Testis (tissue), 3 donors: ENCODE measurements around the gene DIS3L2. TPM values are rescaled to one million over a fixed set of nuclear protein-coding genes. Genes with fewer than 3 reads are reported as not detected.

Source experiments
- DNase-seq: peaks from one replicate; pipeline ENCODE4 v3.0.0-alpha.2; 2019
- H3K27ac ChIP-seq, 2 donors: fragments of 200-600 bp; sonication (generic); one replicate each; pipeline ENCODE4 v1.5.1; 2019
- H3K27me3 ChIP-seq: fragments of 200-600 bp; sonication (generic); one replicate; pipeline ENCODE4 v1.5.1; 2019
- H3K36me3 ChIP-seq: fragments of 200-600 bp; sonication (generic); one replicate; pipeline ENCODE4 v1.5.1; 2017; ENCODE audit warnings: low read depth; ENCODE audit errors: missing control alignments
- H3K4me1 ChIP-seq: fragments of 200-600 bp; sonication (generic); one replicate; pipeline ENCODE4 v1.5.1; 2019
- H3K4me3 ChIP-seq, 2 donors: fragments of 200-600 bp; sonication (generic); one replicate each; pipeline ENCODE4 v1.5.1; 2017 to 2019
- H3K9me3 ChIP-seq: fragments of 200-600 bp; sonication (generic); one replicate; pipeline ENCODE4 v1.5.1; 2017
- POLR2A ChIP-seq: fragments of 450-650 bp; IDR thresholded peaks from one replicate; pipeline ENCODE4 v1.6.1; 2017; ENCODE audit warnings: antibody characterized with exemption, mild to moderate bottlenecking, moderate library complexity
- WGBS, 2 donors: methylation state at CpG; one replicate each; pipeline ENCODE4 v1.1.5; 2018; 5-methylcytosine and 5-hydroxymethylcytosine counted together
- intact Hi-C: fragments of 100-400 bp; cut with DNase I; formaldehyde crosslinking; loops from one replicate; pipeline ENCODE4 v1.15.1; 2023; ENCODE audit warnings: low total_unique reads
- polyA plus RNA-seq: library from polyadenylated mRNA; stranded (reverse); fragments of 350-450 nt; fragmentation: Illumina TruSeq; extraction: RNeasy Lipid Tissue Mini Kit (QIAGEN cat#74804); gene quantifications from one replicate; pipeline ENCODE4 v1.2.3, GENCODE V29; 2014; ENCODE audit warnings: low read depth, low replicate concordance; ENCODE audit not compliant: insufficient read depth
- total RNA-seq, 2 donors: library from RNA; depleted of rRNA; stranded (reverse); fragments of >200 nt; gene quantifications; one replicate each; pipeline ENCODE4 v1.2.3, GENCODE V29; 2016
- TF ChIP-seq, protein P1 (sequence below), 3 experiments: fragments of 450-650 bp in 2 of 3; fragments of 200-600 bp in 1 of 3; sonication (generic) in 1 of 3; IDR thresholded peaks; one replicate each; pipeline ENCODE4 v1.5.1; 2016 to 2019; ENCODE audit warnings: antibody characterized with exemption in 3 of 3, mild to moderate bottlenecking in 2 of 3, moderate library complexity in 1 of 3

DIS3L2 gene
- total and polyA plus RNA-seq, 3 donors from 2014 or later = 32.5 to 80.7 (median 70.4) TPM

DNA sequence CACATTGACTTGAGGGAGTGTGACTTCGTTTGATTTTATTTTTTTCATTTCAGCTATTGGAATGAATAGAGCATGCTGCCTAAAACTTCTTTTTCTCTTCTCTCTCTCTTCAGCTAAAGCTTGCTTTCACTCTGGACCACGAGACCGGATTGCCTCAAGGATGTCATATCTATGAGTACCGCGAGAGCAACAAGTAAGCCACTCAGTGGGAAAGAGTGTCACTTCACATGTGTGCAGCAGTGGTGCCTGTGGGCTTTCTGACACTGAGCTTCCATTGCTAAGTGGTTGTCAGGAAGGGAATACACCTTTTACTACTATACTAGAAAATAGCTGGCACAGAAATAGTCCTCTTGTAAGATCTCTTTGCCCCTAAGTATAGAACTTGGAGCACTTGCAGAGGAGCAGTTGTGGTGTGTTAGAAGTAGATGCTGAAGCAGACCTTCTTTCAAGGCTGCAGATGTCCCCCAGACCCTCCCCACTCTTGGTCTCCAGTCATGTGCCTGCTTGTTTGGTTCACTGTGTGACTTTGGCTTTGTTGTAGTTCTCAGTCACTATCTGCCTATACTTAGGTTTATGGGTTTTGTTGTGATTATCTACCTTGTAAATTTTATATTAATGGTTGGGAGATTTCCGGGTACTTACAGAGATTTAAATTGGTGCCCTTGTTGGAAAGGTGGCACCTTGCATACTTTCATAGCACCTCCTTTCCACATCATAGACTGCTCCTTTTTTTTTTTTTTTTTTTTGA lies 338.6 kb downstream of the DIS3L2 start:
- no peak overlapping the region for H3K4me3 ChIP-seq
- TF ChIP-seq POLR2A = no peak
- TF ChIP-seq, protein P1, sequence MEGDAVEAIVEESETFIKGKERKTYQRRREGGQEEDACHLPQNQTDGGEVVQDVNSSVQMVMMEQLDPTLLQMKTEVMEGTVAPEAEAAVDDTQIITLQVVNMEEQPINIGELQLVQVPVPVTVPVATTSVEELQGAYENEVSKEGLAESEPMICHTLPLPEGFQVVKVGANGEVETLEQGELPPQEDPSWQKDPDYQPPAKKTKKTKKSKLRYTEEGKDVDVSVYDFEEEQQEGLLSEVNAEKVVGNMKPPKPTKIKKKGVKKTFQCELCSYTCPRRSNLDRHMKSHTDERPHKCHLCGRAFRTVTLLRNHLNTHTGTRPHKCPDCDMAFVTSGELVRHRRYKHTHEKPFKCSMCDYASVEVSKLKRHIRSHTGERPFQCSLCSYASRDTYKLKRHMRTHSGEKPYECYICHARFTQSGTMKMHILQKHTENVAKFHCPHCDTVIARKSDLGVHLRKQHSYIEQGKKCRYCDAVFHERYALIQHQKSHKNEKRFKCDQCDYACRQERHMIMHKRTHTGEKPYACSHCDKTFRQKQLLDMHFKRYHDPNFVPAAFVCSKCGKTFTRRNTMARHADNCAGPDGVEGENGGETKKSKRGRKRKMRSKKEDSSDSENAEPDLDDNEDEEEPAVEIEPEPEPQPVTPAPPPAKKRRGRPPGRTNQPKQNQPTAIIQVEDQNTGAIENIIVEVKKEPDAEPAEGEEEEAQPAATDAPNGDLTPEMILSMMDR (IDR thresholded peaks at IDR 0.05) = no peak
- no peaks in the 10 kb centered on the region for H3K27me3 ChIP-seq
- no peaks in the 10 kb centered on the region for H3K9me3 ChIP-seq
- intact Hi-C loops = no loop called here
- H3K36me3 ChIP-seq = no peaks in the 10 kb centered on the region
- 94 to 96% methylated on average over 6 of the region's 6 CpGs for WGBS, 2 donors
- H3K4me1 ChIP-seq = no peaks in the 10 kb centered on the region
- H3K27ac ChIP-seq = no peak overlapping the region
- no peak for DNase-seq

DNA sequence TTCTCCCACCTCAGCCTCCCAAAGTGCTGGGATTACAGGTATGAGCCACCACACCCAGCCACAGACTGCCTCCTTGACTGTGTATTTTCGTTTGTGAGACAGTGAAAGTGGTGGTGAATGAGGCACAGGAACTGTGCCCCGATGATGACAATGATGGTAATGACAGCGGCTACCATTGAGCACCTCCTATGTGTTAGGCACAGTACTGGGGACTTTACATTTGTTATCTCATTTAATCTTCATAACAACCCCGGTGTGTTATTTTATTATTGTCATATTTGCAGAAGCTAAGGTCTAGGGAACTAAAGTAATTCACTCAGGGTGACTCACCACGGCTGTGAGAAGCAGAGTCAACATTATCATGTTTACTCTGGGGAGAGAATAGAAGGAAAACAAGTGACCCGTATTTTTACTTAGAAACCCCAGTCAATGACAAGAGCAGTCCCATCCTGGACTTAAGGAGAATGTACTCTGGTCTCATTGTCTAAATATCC lies 339.4 kb downstream of the DIS3L2 start:
- 92 to 96% methylated on average over 6 of the region's 6 CpGs for WGBS, 2 donors
- Histone ChIP-seq H3K27ac (no peak overlapping the region), H3K4me1 (no peaks in the 10 kb centered on the region), H3K4me3 (no peak overlapping the region), H3K9me3 (no peaks in the 10 kb centered on the region), H3K27me3 (no peaks in the 10 kb centered on the region), H3K36me3 (no peaks in the 10 kb centered on the region)
- intact Hi-C loops = no loop called here
- no peak for DNase-seq
- TF ChIP-seq POLR2A = no peak
- TF ChIP-seq, protein P1 (IDR thresholded peaks at IDR 0.05) = no peak

DNA sequence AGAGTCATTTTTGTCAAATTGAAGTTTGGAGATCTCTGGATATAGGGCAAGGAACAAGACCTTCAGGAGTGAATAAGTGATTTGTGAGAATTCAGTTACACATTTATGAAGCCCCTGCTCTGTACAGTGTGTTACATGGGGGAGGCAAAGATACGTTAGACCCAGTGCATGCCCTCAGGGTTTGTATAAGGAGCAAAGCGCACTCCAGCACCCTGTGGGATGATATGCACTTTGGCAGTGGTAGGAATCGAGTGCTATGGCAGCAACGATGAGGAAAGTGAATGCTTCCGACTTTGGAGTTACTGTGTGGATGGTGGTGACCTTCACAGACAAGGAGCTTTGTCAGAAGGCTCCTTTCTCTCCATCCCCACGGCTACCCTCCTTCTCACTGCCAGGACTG lies 342.7 kb downstream of the DIS3L2 start:
- intact Hi-C loops = no loop called here
- Histone ChIP-seq H3K27me3 (no peaks in the 10 kb centered on the region), H3K9me3 (no peaks in the 10 kb centered on the region), H3K36me3 (no peaks in the 10 kb centered on the region), H3K4me1 (no peaks in the 10 kb centered on the region), H3K27ac (no peak overlapping the region), H3K4me3 (no peak overlapping the region)
- no peak for DNase-seq
- TF ChIP-seq POLR2A = no peak
- TF ChIP-seq, protein P1 (IDR thresholded peaks at IDR 0.05) = no peak
- 88 to 97% methylated on average over 6 of the region's 6 CpGs for WGBS, 2 donors

DNA sequence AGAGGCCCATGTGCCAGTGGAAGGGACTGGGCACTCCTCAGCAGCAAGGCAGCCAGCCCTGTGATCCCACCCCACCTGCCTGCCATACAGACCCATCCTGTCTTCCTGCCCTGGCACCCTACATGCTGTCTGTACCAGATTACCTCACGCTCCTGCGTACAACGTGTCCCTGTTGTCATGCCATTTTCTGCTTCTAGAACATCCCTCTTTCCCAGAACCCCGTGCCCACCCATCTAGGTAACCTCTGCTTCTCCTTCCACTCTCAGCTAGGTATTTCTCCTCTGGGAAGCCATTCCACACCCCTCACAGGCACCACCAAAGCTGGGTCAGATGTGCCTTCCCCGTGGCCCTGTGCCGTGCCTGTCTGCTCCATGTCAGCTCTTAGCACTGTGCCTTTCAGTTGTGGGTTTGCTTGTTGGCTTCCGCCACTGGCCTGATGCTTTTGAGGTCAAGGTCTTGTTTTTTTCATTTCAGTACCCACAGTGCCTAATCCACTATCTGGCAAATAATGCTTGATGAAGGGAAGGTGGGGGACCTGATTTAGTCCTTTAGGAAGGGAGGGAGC lies 345.3 kb downstream of the DIS3L2 start:
- intact Hi-C loops = no loop called here
- Histone ChIP-seq H3K4me3 (no peak overlapping the region), H3K4me1 (no peaks in the 10 kb centered on the region), H3K36me3 (no peaks in the 10 kb centered on the region), H3K9me3 (no peaks in the 10 kb centered on the region), H3K27me3 (no peaks in the 10 kb centered on the region), H3K27ac (no peak overlapping the region)
- TF ChIP-seq, protein P1 (IDR thresholded peaks at IDR 0.05) = no peak
- TF ChIP-seq POLR2A = no peak
- WGBS, 2 donors = 93 to 94% methylated on average over 7 of the region's 7 CpGs
- no peak for DNase-seq

DNA sequence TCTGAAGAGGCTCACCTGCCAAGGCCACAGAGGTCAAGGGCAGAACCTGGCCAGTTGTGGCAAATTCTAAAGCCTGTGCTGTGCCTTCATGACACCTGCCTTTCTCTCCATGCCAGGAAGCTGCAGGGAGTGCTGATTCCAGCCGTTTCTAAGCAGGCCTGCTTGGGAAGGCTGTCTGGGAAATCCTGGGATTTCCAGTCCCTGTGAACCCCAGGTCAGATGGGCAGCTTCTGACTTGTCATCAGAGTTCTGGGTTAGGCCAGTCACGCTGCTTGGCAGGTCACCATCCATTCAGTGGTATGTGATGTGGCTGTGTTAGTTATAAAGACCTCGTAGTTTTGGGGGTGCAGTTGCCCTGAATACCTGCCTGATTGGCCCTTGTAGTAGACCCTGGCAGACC lies 346.3 kb downstream of the DIS3L2 start:
- H3K36me3 ChIP-seq = no peaks in the 10 kb centered on the region
- 70 to 80% methylated on average over 3 of the region's 3 CpGs for WGBS, 2 donors
- intact Hi-C loops = no loop called here

More for the DNA sequence above, 346.3 kb downstream of the DIS3L2 start:
- Histone ChIP-seq H3K4me1 (no peaks in the 10 kb centered on the region), H3K27me3 (no peaks in the 10 kb centered on the region), H3K27ac (no peak overlapping the region), H3K9me3 (no peaks in the 10 kb centered on the region), H3K4me3 (no peak overlapping the region)
- no peak for DNase-seq
- TF ChIP-seq POLR2A = no peak
